Prostate gland (tissue), 2 donors: ENCODE measurements around the gene PTBP3.

ENCODE experiments used
- CTCF ChIP-seq, 4 experiments: fragments of 200-600 bp in 2 of 4; fragments of 450-650 bp in 2 of 4; sonication (generic) in 2 of 4; IDR thresholded peaks; 1 replicate in 3 of 4; 2 replicates in 1 of 4; pipeline ENCODE4 v1.5.1; 2016 to 2019; ENCODE audit warnings: antibody characterized with exemption in 4 of 4, mild to moderate bottlenecking in 2 of 4, moderate library complexity in 2 of 4
- POLR2A ChIP-seq: fragments of 450-650 bp; IDR thresholded peaks from one replicate; pipeline ENCODE4 v1.6.1; 2016; ENCODE audit warnings: antibody characterized with exemption, mild to moderate bottlenecking

- TF ChIP-seq CTCF (IDR thresholded peaks at IDR 0.05): peak in 1 of 4 experiments; percentile 23
- TF ChIP-seq POLR2A: peak; percentile 85
These were observed at the start of gene PTBP3 for GRCh38 chr9:112332977-112333638.
